ENCODE data around the gene FAM53B.

DNA sequence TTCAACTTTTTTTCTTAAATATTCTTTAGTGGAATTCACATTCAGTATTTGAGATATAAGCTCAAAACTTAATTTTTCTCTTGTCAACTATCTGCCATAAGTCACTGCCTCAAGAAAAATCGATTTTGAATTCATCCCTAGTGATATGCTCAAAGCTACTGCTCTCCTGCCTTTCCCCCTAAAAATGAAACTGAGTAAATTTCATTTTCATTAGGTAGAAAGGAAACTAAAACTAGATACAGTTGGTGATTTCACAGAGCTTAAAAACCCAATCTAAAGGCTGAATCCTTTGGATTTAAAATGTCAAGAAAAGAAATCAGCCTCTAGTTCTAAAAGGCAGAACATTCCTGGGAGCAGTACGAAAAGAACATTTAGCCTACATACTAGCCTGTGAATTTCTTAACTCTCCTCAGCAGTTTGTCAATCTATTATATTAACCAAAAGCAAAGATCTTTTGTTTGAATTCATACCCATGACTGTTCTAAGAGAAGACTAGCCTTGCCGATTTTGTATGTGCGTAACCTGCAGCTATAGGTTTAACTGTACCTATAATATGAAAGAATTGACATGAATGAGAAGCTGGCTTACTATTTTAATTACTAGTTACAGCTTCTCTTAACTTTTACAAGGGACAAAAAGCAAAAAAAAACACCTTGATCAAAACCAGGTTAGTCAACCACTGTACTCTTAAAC lies 4.9 kb upstream of the FAM53B start:
- no peak for TF ChIP-seq POLR2A (IDR thresholded peaks at IDR 0.05; ENCODE audit: low read depth, low read length)
- no peak for TF ChIP-seq POLR2AphosphoS5 (IDR thresholded peaks at IDR 0.05; ENCODE audit: low read depth, low read length)

All from GM12892 (cell line).